Pancreas (tissue), 10 donors: ENCODE measurements around the gene PPP2R5A. TPM values are rescaled to one million over a fixed set of nuclear protein-coding genes. Genes with fewer than 3 reads are reported as not detected.

ENCODE experiments used
- ATAC-seq, 4 donors: fragments of 200-7000 bp; cut with Tn5 transposase; one replicate each; pipeline versions ENCODE4 v1.8.0 to v1.9.1; 2020; ENCODE audit warnings: mild to moderate bottlenecking in 4 of 4, moderate library complexity in 4 of 4
- DNase-seq, 6 donors: peaks; one replicate each; pipeline ENCODE4 v3.0.0-alpha.2; 2020
- FAIRE-seq: peaks from 2 replicates; lab custom pipeline; 2012; peaks lifted over from hg19 to GRCh38; lab: Jason Lieb, UNC
- H3K27ac ChIP-seq, 4 donors: fragments of 200-600 bp; sonication (generic); 1 replicate in 3 of 4; 2 replicates in 1 of 4; pipeline versions ENCODE4 v1.5.0 to v1.8.0; 2020
- H3K27me3 ChIP-seq, 4 donors: fragments of 200-600 bp; one replicate each; pipeline ENCODE4 v1.8.0; 2021
- H3K36me3 ChIP-seq, 3 donors: fragments of 200-600 bp; sonication (generic) in 1 of 3; one replicate each; pipeline versions ENCODE4 v1.5.0 to v1.8.0; 2020 to 2021
- H3K4me1 ChIP-seq, 3 donors: fragments of 200-600 bp; one replicate each; pipeline ENCODE4 v1.8.0; 2021
- H3K4me3 ChIP-seq, 4 donors: fragments of 200-600 bp; sonication (generic) in 2 of 4; one replicate each; pipeline versions ENCODE4 v1.5.0 to v1.8.0; 2020 to 2021
- H3K9me3 ChIP-seq, 4 donors: fragments of 200-600 bp; one replicate each; pipeline ENCODE4 v1.8.0; 2021
- CTCF ChIP-seq, 4 donors: fragments of 200-600 bp; sonication (generic) in 3 of 4; IDR thresholded peaks; one replicate each; pipeline versions ENCODE4 v1.5.0 to v1.8.0; 2021; ENCODE audit warnings: antibody characterized with exemption in 4 of 4
- WGBS, 2 donors: extraction: QIAGEN DNeasy Blood & Tissue Kit; methylation state at CpG; one replicate each; pipeline ENCODE4 v1.1.7; 2013; 5-methylcytosine and 5-hydroxymethylcytosine counted together
- intact Hi-C, 3 donors: fragments of 100-400 bp; cut with DNase I; formaldehyde crosslinking; loops; one replicate each; pipeline versions ENCODE4 v1.11.1 to v1.14.2; 2022
- polyA plus RNA-seq, 2 donors: library from polyadenylated mRNA; stranded (reverse); fragments of 200-250 nt; gene quantifications; one replicate each; pipeline ENCODE4 v1.2.3, GENCODE V29; 2013
- total RNA-seq, 6 donors: library from RNA; stranded (reverse); fragmentation: NEBNext Ultra II Directional in 4 of 6; extraction: Animal tissue kit (Norgen Biotek cat#: 25700) in 4 of 6; gene quantifications; one replicate each; pipeline versions ENCODE4 v1.2.1 to v1.2.4, GENCODE V29; 2021 to 2023
- donor health status: healthy with polysubstance abuse.
- donor health status: DM: no; HTN: no; CAD: no; lungs with moderate emphysema.
- donor health status: DM: no; HTN: no; CAD: no.
- donor health status: control.
- donor health status: control.
- donor health status: Bipolar disorder and iron deficiency.
- donor health status: DM: yes; HTN: yes; CAD: no.
- donor health status: DM: no; HTN: no; CAD: no.
- donor health status: DM: no; HTN: no; CAD: no.
- donor health status: DM: yes; HTN: yes; CAD: no.

PPP2R5A gene
- total and polyA plus RNA-seq, 8 donors, result 14.4 to 30.5 (median 22.0) TPM

- H3K4me1 ChIP-seq, result peaks cover 0 to 8% (median 0%) of the 10 kb centered on the region in 3 donors
- H3K27ac ChIP-seq, result no peak overlapping the region
- 81 to 82% methylated on average over 2 of the region's 2 CpGs for WGBS, 2 donors
- TF ChIP-seq CTCF (IDR thresholded peaks at IDR 0.05), result no peak
- intact Hi-C loops, result no loop called here
- DNase-seq (no peak), ATAC-seq (no peak), FAIRE-seq (no peak)
- no peaks in the 10 kb centered on the region for H3K9me3 ChIP-seq
- no peaks in the 10 kb centered on the region for H3K27me3 ChIP-seq
- H3K4me3 ChIP-seq, result no peak overlapping the region
- H3K36me3 ChIP-seq, result peaks cover 0 to 8% (median 0%) of the 10 kb centered on the region in 3 donors
These were observed 43.9 kb downstream of the PPP2R5A start for GRCh38 chr1:212329105-212329504.

GRCh38 chr1:212341090-212341489 is 55.9 kb downstream of the PPP2R5A start:
- TF ChIP-seq CTCF (IDR thresholded peaks at IDR 0.05), result no peak
- Histone ChIP-seq H3K36me3 (peaks cover 0 to 9% (median 0%) of the 10 kb centered on the region in 3 donors), H3K27me3 (no peaks in the 10 kb centered on the region), H3K4me3 (no peak overlapping the region), H3K9me3 (no peaks in the 10 kb centered on the region), H3K4me1 (no peaks in the 10 kb centered on the region), H3K27ac (no peak overlapping the region)
- ATAC-seq (no peak), FAIRE-seq (no peak), DNase-seq (no peak)
- WGBS, 2 donors, result 80 to 82% methylated on average over 1 of the region's 1 CpG
- intact Hi-C loops, result no loop called here

GRCh38 chr1:212344905-212345304 is 59.7 kb downstream of the PPP2R5A start:
- no peak for FAIRE-seq
- no peak overlapping the region for H3K27ac ChIP-seq
- no peak for DNase-seq
- H3K4me3 ChIP-seq, result no peak overlapping the region
- no peaks in the 10 kb centered on the region for H3K9me3 ChIP-seq
- TF ChIP-seq CTCF (IDR thresholded peaks at IDR 0.05), result no peak
- intact Hi-C loops, result no loop called here
- H3K36me3 ChIP-seq, result peaks cover 0 to 24% (median 12%) of the 10 kb centered on the region in 3 donors
- no peaks in the 10 kb centered on the region for H3K4me1 ChIP-seq
- no peaks in the 10 kb centered on the region for H3K27me3 ChIP-seq
- WGBS, 2 donors, result 95 to 98% methylated on average over 4 of the region's 4 CpGs
- no peak for ATAC-seq

GRCh38 chr1:212346601-212347000 is 61.4 kb downstream of the PPP2R5A start:
- Histone ChIP-seq H3K4me1 (no peaks in the 10 kb centered on the region), H3K9me3 (no peaks in the 10 kb centered on the region), H3K4me3 (no peak overlapping the region), H3K27me3 (no peaks in the 10 kb centered on the region), H3K27ac (no peak overlapping the region), H3K36me3 (peaks cover 0 to 24% (median 12%) of the 10 kb centered on the region in 3 donors)
- no peak for DNase-seq
- TF ChIP-seq CTCF (IDR thresholded peaks at IDR 0.05), result no peak
- WGBS, 2 donors, result 80 to 93% methylated on average over 1 of the region's 1 CpG
- intact Hi-C loops, result no loop called here
- FAIRE-seq, result no peak
- no peak for ATAC-seq

- no peak for DNase-seq
- intact Hi-C loops, result no loop called here
- Histone ChIP-seq H3K27me3 (no peaks in the 10 kb centered on the region), H3K4me1 (no peaks in the 10 kb centered on the region), H3K36me3 (peaks cover 0 to 25% (median 7%) of the 10 kb centered on the region in 3 donors), H3K27ac (no peak overlapping the region), H3K9me3 (no peaks in the 10 kb centered on the region), H3K4me3 (no peak overlapping the region)
- no peak for ATAC-seq
- no peak for FAIRE-seq
- 95% methylated on average over 10 of the region's 10 CpGs for WGBS, 2 donors
- no peak for TF ChIP-seq CTCF (IDR thresholded peaks at IDR 0.05)
These were observed 66.6 kb downstream of the PPP2R5A start for GRCh38 chr1:212351588-212352362.
